Suprapubic skin (tissue), 3 donors: ENCODE results near the gene PTCHD4.

Experiments
- CTCF ChIP-seq, 2 donors: fragments of 200-600 bp in 1 of 2; fragments of 450-650 bp in 1 of 2; sonication (generic) in 1 of 2; IDR thresholded peaks; one replicate each; pipeline ENCODE4 v1.5.1; 2016 to 2019; ENCODE audit warnings: antibody characterized with exemption in 2 of 2, mild to moderate bottlenecking in 1 of 2, moderate library complexity in 1 of 2
- EP300 ChIP-seq: sonication (generic); formaldehyde crosslinking; IDR thresholded peaks from one replicate; pipeline ENCODE4 v1.6.1; 2017; ENCODE audit warnings: antibody characterized with exemption

GRCh38 chr6:48110436-48111142 lies 408 bp downstream of the PTCHD4 start:
- TF ChIP-seq CTCF (IDR thresholded peaks at IDR 0.05) (no peak), EP300 (no peak)
